OCI-LY1 (cell line): ENCODE data around the gene FAHD1.

Experiments
- H2AFZ ChIP-seq: fragments of 200-600 bp; sonication (generic), shearing (Covaris generic); 2 replicates; pipeline ENCODE4 v1.6.0; 2014; ENCODE audit warnings: antibody characterized with exemption, mild to moderate bottlenecking, low read length
- H3F3A ChIP-seq: fragments of 200-600 bp; sonication (generic), shearing (Covaris generic); 2 replicates; pipeline ENCODE4 v1.6.0; 2014; ENCODE audit warnings: mild to moderate bottlenecking, antibody characterized with exemption, low read length, moderate library complexity; ENCODE audit not compliant: insufficient read depth
- H3K27ac ChIP-seq: fragments of 200-600 bp; sonication (generic); 2 replicates; pipeline ENCODE4 v1.5.1; 2014; ENCODE audit warnings: low read length, mixed run types, mild to moderate bottlenecking, low read depth; ENCODE audit not compliant: poor library complexity, severe bottlenecking
- H3K27me3 ChIP-seq: fragments of 200-600 bp; sonication (generic); 2 replicates; pipeline ENCODE4 v1.6.0; 2014; ENCODE audit warnings: antibody characterized with exemption, mild to moderate bottlenecking, low read length, moderate library complexity; ENCODE audit not compliant: insufficient read depth
- H3K36me3 ChIP-seq: fragments of 200-600 bp; sonication (generic); 2 replicates; pipeline ENCODE4 v1.6.1; 2014; ENCODE audit warnings: mild to moderate bottlenecking, antibody characterized with exemption, low read length, moderate library complexity, mixed read lengths; ENCODE audit not compliant: insufficient read depth
- H3K4me1 ChIP-seq: fragments of 200-600 bp; sonication (generic); 2 replicates; pipeline ENCODE4 v1.5.1; 2014; ENCODE audit warnings: mild to moderate bottlenecking, low read length, moderate library complexity; ENCODE audit not compliant: insufficient read depth, severe bottlenecking
- H3K4me2 ChIP-seq: fragments of 200-600 bp; sonication (generic), shearing (Covaris generic); 2 replicates; pipeline ENCODE4 v1.6.1; 2014; ENCODE audit warnings: low read length
- H3K4me3 ChIP-seq: fragments of 200-600 bp; sonication (generic); 2 replicates; pipeline ENCODE4 v1.5.1; 2014; ENCODE audit warnings: low read length, low read depth, mild to moderate bottlenecking, mixed read lengths; ENCODE audit not compliant: poor library complexity, severe bottlenecking
- H3K79me2 ChIP-seq: fragments of 200-600 bp; shearing (Covaris generic); 2 replicates; pipeline ENCODE4 v1.6.1; 2016; ENCODE audit warnings: mixed run types, low read length, mixed read lengths; ENCODE audit not compliant: insufficient read depth
- H3K9ac ChIP-seq: fragments of 200-600 bp; sonication (generic), shearing (Covaris generic); 2 replicates; pipeline ENCODE4 v1.6.1; 2014; ENCODE audit warnings: mild to moderate bottlenecking, low read length, mixed read lengths
- H3K9me2 ChIP-seq: fragments of 200-600 bp; sonication (generic), shearing (Covaris generic); 2 replicates; pipeline ENCODE4 v1.6.1; 2014; ENCODE audit warnings: low read depth, mild to moderate bottlenecking, low read length, mixed read lengths
- H3K9me3 ChIP-seq: fragments of 200-600 bp; shearing (Covaris generic); 2 replicates; pipeline ENCODE4 v1.6.1; 2014; ENCODE audit warnings: low read length, mixed read lengths
- H4K20me1 ChIP-seq: fragments of 200-600 bp; sonication (generic), shearing (Covaris generic); 2 replicates; pipeline ENCODE4 v1.6.0; 2016; ENCODE audit warnings: mild to moderate bottlenecking, low read length; ENCODE audit not compliant: insufficient read depth
- EZH2 ChIP-seq: fragments of 200-600 bp; sonication (generic), shearing (Covaris generic); IDR thresholded peaks from 2 replicates; pipeline ENCODE4 v1.8.0; 2017; ENCODE audit warnings: borderline replicate concordance, mixed run types, mild to moderate bottlenecking, antibody characterized with exemption, low read length, moderate library complexity, mixed read lengths
- TF ChIP-seq, protein P1 (sequence below): fragments of 200-600 bp; sonication (generic), shearing (Covaris generic); IDR thresholded peaks from 2 replicates; pipeline ENCODE4 v1.5.1; 2017; ENCODE audit warnings: mild to moderate bottlenecking, antibody characterized with exemption, low read length, moderate library complexity, mixed read lengths

The FAHD1 gene

GRCh38 chr16:1865902-1866690, 39.1 kb downstream of the FAHD1 start:
- Histone ChIP-seq H3K4me3 (no peak overlapping the region), H3F3A (no peaks in the 10 kb centered on the region), H3K4me1 (no peaks in the 10 kb centered on the region), H3K4me2 (no peak overlapping the region), H3K9ac (no peak overlapping the region), H3K9me3 (no peaks in the 10 kb centered on the region), H2AFZ (no peak overlapping the region), H3K9me2 (no peaks in the 10 kb centered on the region), H4K20me1 (no peaks in the 10 kb centered on the region), H3K79me2 (no peaks in the 10 kb centered on the region), H3K27me3 (no peaks in the 10 kb centered on the region), H3K36me3 (no peaks in the 10 kb centered on the region), H3K27ac (no peak overlapping the region)
- TF ChIP-seq EZH2: no peak
- TF ChIP-seq, protein P1, sequence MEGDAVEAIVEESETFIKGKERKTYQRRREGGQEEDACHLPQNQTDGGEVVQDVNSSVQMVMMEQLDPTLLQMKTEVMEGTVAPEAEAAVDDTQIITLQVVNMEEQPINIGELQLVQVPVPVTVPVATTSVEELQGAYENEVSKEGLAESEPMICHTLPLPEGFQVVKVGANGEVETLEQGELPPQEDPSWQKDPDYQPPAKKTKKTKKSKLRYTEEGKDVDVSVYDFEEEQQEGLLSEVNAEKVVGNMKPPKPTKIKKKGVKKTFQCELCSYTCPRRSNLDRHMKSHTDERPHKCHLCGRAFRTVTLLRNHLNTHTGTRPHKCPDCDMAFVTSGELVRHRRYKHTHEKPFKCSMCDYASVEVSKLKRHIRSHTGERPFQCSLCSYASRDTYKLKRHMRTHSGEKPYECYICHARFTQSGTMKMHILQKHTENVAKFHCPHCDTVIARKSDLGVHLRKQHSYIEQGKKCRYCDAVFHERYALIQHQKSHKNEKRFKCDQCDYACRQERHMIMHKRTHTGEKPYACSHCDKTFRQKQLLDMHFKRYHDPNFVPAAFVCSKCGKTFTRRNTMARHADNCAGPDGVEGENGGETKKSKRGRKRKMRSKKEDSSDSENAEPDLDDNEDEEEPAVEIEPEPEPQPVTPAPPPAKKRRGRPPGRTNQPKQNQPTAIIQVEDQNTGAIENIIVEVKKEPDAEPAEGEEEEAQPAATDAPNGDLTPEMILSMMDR: no peak

GRCh38 chr16:1870365-1871082, 43.5 kb downstream of the FAHD1 start:
- Histone ChIP-seq H3K9me3 (no peaks in the 10 kb centered on the region), H3K79me2 (no peaks in the 10 kb centered on the region), H3K4me2 (no peak overlapping the region), H3K27me3 (no peaks in the 10 kb centered on the region), H4K20me1 (no peaks in the 10 kb centered on the region), H3K9ac (no peak overlapping the region), H3F3A (peaks cover 3% of the 10 kb centered on the region; the same call in 1 of the 2 replicates), H2AFZ (no peak overlapping the region), H3K4me3 (no peak overlapping the region), H3K4me1 (peaks cover 12% of the 10 kb centered on the region), H3K36me3 (no peaks in the 10 kb centered on the region), H3K9me2 (no peaks in the 10 kb centered on the region), H3K27ac (no peak overlapping the region)
- TF ChIP-seq EZH2: no peak
- TF ChIP-seq, protein P1: no peak

DNA sequence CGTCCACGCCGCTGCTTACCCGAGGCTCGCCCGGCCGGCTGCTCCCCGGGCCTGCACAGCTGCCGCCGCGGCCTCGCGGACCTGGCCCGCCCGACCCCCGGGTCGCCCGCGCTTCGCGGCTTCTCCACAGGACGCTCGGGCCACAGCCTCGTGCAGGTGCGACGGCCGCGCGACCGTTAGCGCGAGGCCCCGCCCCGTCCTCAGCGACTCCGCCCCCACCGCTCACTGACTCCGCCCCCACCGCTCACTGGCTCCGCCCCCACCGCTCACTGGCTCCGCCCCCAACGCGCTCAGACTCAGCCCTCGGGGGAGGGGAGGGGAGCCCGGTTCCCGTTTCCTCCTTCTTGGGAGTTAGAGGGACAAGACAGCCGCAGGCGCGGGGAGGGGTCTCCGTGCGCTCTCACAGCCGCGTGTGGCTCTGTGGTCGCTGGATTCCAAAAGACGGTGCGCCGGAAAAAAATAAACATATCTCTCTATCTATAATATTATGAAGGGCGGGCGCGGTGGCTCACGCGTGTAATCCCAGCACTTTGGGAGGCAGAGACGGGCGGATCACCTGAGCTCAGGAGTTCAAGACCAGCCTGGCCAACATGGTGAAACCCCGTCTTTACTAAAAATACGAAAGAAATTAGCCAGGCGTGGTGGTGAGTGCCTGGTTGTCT, 45.1 kb downstream of the FAHD1 start, which contains the start of gene MEIOB:
Gene MEIOB (minus strand): TSS at position 191 of the 662 bp plus-strand sequence. CDS start 3,989 bp downstream, outside the sequence.
- H3K9ac ChIP-seq: no peak within 1 kb of the TSS

More for the DNA sequence above, 45.1 kb downstream of the FAHD1 start, which contains the start of gene MEIOB:
- H3K27me3 ChIP-seq: no peaks in the 10 kb centered on the region
- H3K4me3 ChIP-seq: no peak within 1 kb of the TSS
- H3K36me3 ChIP-seq: no peaks in the 10 kb centered on the region
- no peak within 1 kb of the TSS for H2AFZ ChIP-seq
- no peaks in the 10 kb centered on the region for H4K20me1 ChIP-seq
- TF ChIP-seq EZH2: no peak
- TF ChIP-seq, protein P1: no peak
- H3K4me2 ChIP-seq: no peak within 1 kb of the TSS
- H3F3A ChIP-seq: peaks cover 3% of the 10 kb centered on the region; the same call in 1 of the 2 replicates
- no peaks in the 10 kb centered on the region for H3K9me2 ChIP-seq
- no peaks in the 10 kb centered on the region for H3K79me2 ChIP-seq
- H3K4me1 ChIP-seq: peaks cover 16% of the 10 kb centered on the region
- no peak within 1 kb of the TSS for H3K27ac ChIP-seq
- no peaks in the 10 kb centered on the region for H3K9me3 ChIP-seq
